ENCODE results near the gene CCDC18. TPM values are rescaled to one million over a fixed set of nuclear protein-coding genes. Genes with fewer than 3 reads are reported as not detected.
"Not testable (repeated sequence)": the region's sequence is repeated elsewhere in the genome, so short reads cannot be mapped to it uniquely, and the experiment has no call there.

CCDC18 gene
- total and polyA plus RNA-seq, 5 donors = 2.4 to 5.7 (median 3.0) TPM

GRCh38 chr1:93268888-93269287 is 88.4 kb downstream of the CCDC18 start:
- intact Hi-C loops (cut with DNase I); H3K4me1 ChIP-seq (ENCODE audit: control insufficient read depth, insufficient read depth, low read length); H3K27me3 ChIP-seq (ENCODE audit: control insufficient read depth, insufficient read depth); DNase-seq; ATAC-seq; H3K9me3 ChIP-seq (ENCODE audit: control insufficient read depth, low read length); H3K4me3 ChIP-seq (ENCODE audit: low read length); H3K27ac ChIP-seq (ENCODE audit: low read length): not testable (repeated sequence)
- WGBS = 96% methylated on average over 3 of the region's 3 CpGs

GRCh38 chr1:93275262-93275633 is 94.7 kb downstream of the CCDC18 start:
- 99% methylated on average over 3 of the region's 3 CpGs for WGBS
- ATAC-seq; H3K9me3 ChIP-seq (ENCODE audit: control insufficient read depth, low read length); DNase-seq; intact Hi-C loops (cut with DNase I); H3K27me3 ChIP-seq (ENCODE audit: control insufficient read depth, insufficient read depth); H3K4me3 ChIP-seq (ENCODE audit: low read length); H3K4me1 ChIP-seq (ENCODE audit: control insufficient read depth, insufficient read depth, low read length); H3K27ac ChIP-seq (ENCODE audit: low read length): not testable (repeated sequence)

GRCh38 chr1:93275634-93276295 is 95.2 kb downstream of the CCDC18 start:
- ATAC-seq = no peak
- Histone ChIP-seq H3K27me3 (ENCODE audit: control insufficient read depth, insufficient read depth) (no peaks in the 10 kb centered on the region), H3K4me1 (ENCODE audit: control insufficient read depth, insufficient read depth, low read length) (no peaks in the 10 kb centered on the region), H3K4me3 (ENCODE audit: low read length) (no peak overlapping the region), H3K27ac (ENCODE audit: low read length) (no peak overlapping the region), H3K9me3 (ENCODE audit: control insufficient read depth, low read length) (no peaks in the 10 kb centered on the region)
- no peak for DNase-seq
- 82% methylated on average over 5 of the region's 5 CpGs for WGBS
- intact Hi-C loops (cut with DNase I) = no loop called here

GRCh38 chr1:93277530-93277929 is 97.0 kb downstream of the CCDC18 start:
- intact Hi-C loops (cut with DNase I); ATAC-seq; H3K9me3 ChIP-seq (ENCODE audit: control insufficient read depth, low read length); H3K27ac ChIP-seq (ENCODE audit: low read length); H3K27me3 ChIP-seq (ENCODE audit: control insufficient read depth, insufficient read depth); H3K4me3 ChIP-seq (ENCODE audit: low read length); DNase-seq; H3K4me1 ChIP-seq (ENCODE audit: control insufficient read depth, insufficient read depth, low read length): not testable (repeated sequence)
- 40% methylated on average over 3 of the region's 3 CpGs for WGBS

- no peak for ATAC-seq
- intact Hi-C loops (cut with DNase I) = no loop called here
- WGBS = 96% methylated on average over 1 of the region's 1 CpG
- Histone ChIP-seq H3K4me3 (ENCODE audit: low read length) (no peak overlapping the region), H3K27ac (ENCODE audit: low read length) (no peak overlapping the region), H3K4me1 (ENCODE audit: control insufficient read depth, insufficient read depth, low read length) (no peaks in the 10 kb centered on the region), H3K9me3 (ENCODE audit: control insufficient read depth, low read length) (no peaks in the 10 kb centered on the region), H3K27me3 (ENCODE audit: control insufficient read depth, insufficient read depth) (no peaks in the 10 kb centered on the region)
- no peak for DNase-seq
Measured at GRCh38 chr1:93283496-93283895, 103.0 kb downstream of the CCDC18 start.

GRCh38 chr1:93288558-93288957 is 108.0 kb downstream of the CCDC18 start:
- H3K27ac ChIP-seq (ENCODE audit: low read length) = no peak overlapping the region
- ATAC-seq (no peak), DNase-seq (no peak)
- H3K27me3 ChIP-seq (ENCODE audit: control insufficient read depth, insufficient read depth) = no peaks in the 10 kb centered on the region
- intact Hi-C loops (cut with DNase I) = no loop called here
- WGBS = 80% methylated on average over 3 of the region's 3 CpGs
- H3K4me1 ChIP-seq (ENCODE audit: control insufficient read depth, insufficient read depth, low read length) = no peaks in the 10 kb centered on the region
- no peaks in the 10 kb centered on the region for H3K9me3 ChIP-seq (ENCODE audit: control insufficient read depth, low read length)
- no peak overlapping the region for H3K4me3 ChIP-seq (ENCODE audit: low read length)

- H3K9me3 ChIP-seq (ENCODE audit: control insufficient read depth, low read length) = no peaks in the 10 kb centered on the region
- DNase-seq = no peak
- no peak overlapping the region for H3K27ac ChIP-seq (ENCODE audit: low read length)
- 73% methylated on average over 3 of the region's 3 CpGs for WGBS
- H3K4me3 ChIP-seq (ENCODE audit: low read length) = no peak overlapping the region
- intact Hi-C loops (cut with DNase I) = no loop called here
- no peak for ATAC-seq
- H3K4me1 ChIP-seq (ENCODE audit: control insufficient read depth, insufficient read depth, low read length) = no peaks in the 10 kb centered on the region
- H3K27me3 ChIP-seq (ENCODE audit: control insufficient read depth, insufficient read depth) = no peaks in the 10 kb centered on the region
Measured at GRCh38 chr1:93296555-93297154, 116.1 kb downstream of the CCDC18 start.

GRCh38 chr1:93301131-93301530 is 120.6 kb downstream of the CCDC18 start:
- no peak overlapping the region for H3K4me3 ChIP-seq (ENCODE audit: low read length)
- DNase-seq (no peak), ATAC-seq (no peak)
- 76% methylated on average over 1 of the region's 1 CpG for WGBS
- no peaks in the 10 kb centered on the region for H3K9me3 ChIP-seq (ENCODE audit: control insufficient read depth, low read length)
- intact Hi-C loops (cut with DNase I) = loop anchor here in 3 of 4 donors (10.0 kb wide), 2 partner anchors 134 to 544 kb away; no protein-coding TSS in a partner anchor
- no peaks in the 10 kb centered on the region for H3K4me1 ChIP-seq (ENCODE audit: control insufficient read depth, insufficient read depth, low read length)
- H3K27me3 ChIP-seq (ENCODE audit: control insufficient read depth, insufficient read depth) = no peaks in the 10 kb centered on the region
- no peak overlapping the region for H3K27ac ChIP-seq (ENCODE audit: low read length)

GRCh38 chr1:93302078-93302477 is 121.6 kb downstream of the CCDC18 start:
- Histone ChIP-seq H3K4me1 (ENCODE audit: control insufficient read depth, insufficient read depth, low read length) (no peaks in the 10 kb centered on the region), H3K27ac (ENCODE audit: low read length) (no peak overlapping the region), H3K27me3 (ENCODE audit: control insufficient read depth, insufficient read depth) (no peaks in the 10 kb centered on the region), H3K9me3 (ENCODE audit: control insufficient read depth, low read length) (no peaks in the 10 kb centered on the region), H3K4me3 (ENCODE audit: low read length) (no peak overlapping the region)
- no peak for DNase-seq
- intact Hi-C loops (cut with DNase I) = loop anchor here in 3 of 4 donors (10.0 kb wide), 2 partner anchors 133 to 543 kb away; no protein-coding TSS in a partner anchor
- 84% methylated on average over 5 of the region's 5 CpGs for WGBS
- ATAC-seq = no peak

GRCh38 chr1:93304716-93305138 is 124.2 kb downstream of the CCDC18 start:
- intact Hi-C loops (cut with DNase I) = loop anchor here in 3 of 4 donors (10.0 kb wide), 2 partner anchors 130 to 540 kb away; no protein-coding TSS in a partner anchor
- DNase-seq (peak in 1 of 3 donors; percentile 15), ATAC-seq (peak in 1 of 2 donors; percentile 67)
- no peaks in the 10 kb centered on the region for H3K4me1 ChIP-seq (ENCODE audit: control insufficient read depth, insufficient read depth, low read length)
- no peaks in the 10 kb centered on the region for H3K9me3 ChIP-seq (ENCODE audit: control insufficient read depth, low read length)
- no peak overlapping the region for H3K4me3 ChIP-seq (ENCODE audit: low read length)
- 34% methylated on average over 2 of the region's 2 CpGs for WGBS
- H3K27me3 ChIP-seq (ENCODE audit: control insufficient read depth, insufficient read depth) = no peaks in the 10 kb centered on the region
- no peak overlapping the region for H3K27ac ChIP-seq (ENCODE audit: low read length)

- Histone ChIP-seq H3K27ac (ENCODE audit: low read length) (no peak overlapping the region), H3K27me3 (ENCODE audit: control insufficient read depth, insufficient read depth) (no peaks in the 10 kb centered on the region), H3K4me1 (ENCODE audit: control insufficient read depth, insufficient read depth, low read length) (no peaks in the 10 kb centered on the region), H3K4me3 (ENCODE audit: low read length) (no peak overlapping the region), H3K9me3 (ENCODE audit: control insufficient read depth, low read length) (no peaks in the 10 kb centered on the region)
- ATAC-seq (no peak), DNase-seq (no peak)
- intact Hi-C loops (cut with DNase I) = loop anchor here in 3 of 4 donors (10.0 kb wide), 2 partner anchors 128 to 538 kb away; no protein-coding TSS in a partner anchor
Measured at GRCh38 chr1:93306920-93307319, 126.4 kb downstream of the CCDC18 start.
